Gastrocnemius medialis (tissue), 4 donors: Measurements from ENCODE around the gene IQGAP3. TPM values are rescaled to one million over a fixed set of nuclear protein-coding genes. Genes with fewer than 3 reads are reported as not detected.
A peak's percentile ranks its signal among the peaks of the same experiment; 100 is the strongest.

ENCODE experiments used
- ATAC-seq, 2 donors: fragments of 150-250 bp; one replicate each; pipeline ENCODE4 v1.9.1; 2016
- DNase-seq, 2 donors: peaks; one replicate each; pipeline ENCODE4 v3.0.0-alpha.2; 2019
- H3K27ac ChIP-seq, 4 donors: fragments of 200-600 bp; sonication (generic); 1 replicate in 1 of 4; 2 replicates in 3 of 4; pipeline ENCODE4 v1.5.1; 2016 to 2018; ENCODE audit warnings: mild to moderate bottlenecking in 2 of 4, moderate library complexity in 1 of 4
- H3K27me3 ChIP-seq, 3 donors: fragments of 200-600 bp; sonication (generic) in 2 of 3; 1 replicate in 1 of 3; 2 replicates in 2 of 3; pipeline versions ENCODE4 v1.5.1 to v1.6.0; 2016 to 2019; ENCODE audit warnings: mild to moderate bottlenecking in 1 of 3, moderate library complexity in 1 of 3
- H3K36me3 ChIP-seq, 2 donors: fragments of 200-600 bp; sonication (generic) in 1 of 2; one replicate each; pipeline ENCODE4 v1.5.1; 2017 to 2018
- H3K4me1 ChIP-seq, 2 donors: fragments of 200-600 bp; sonication (generic) in 1 of 2; one replicate each; pipeline ENCODE4 v1.5.1; 2016 to 2017; ENCODE audit warnings: mild to moderate bottlenecking in 2 of 2
- H3K4me3 ChIP-seq, 4 donors: fragments of 200-600 bp; sonication (generic) in 3 of 4; 1 replicate in 1 of 4; 2 replicates in 3 of 4; pipeline ENCODE4 v1.5.1; 2016 to 2019; ENCODE audit warnings: mild to moderate bottlenecking in 2 of 4
- H3K9me3 ChIP-seq, 3 donors: fragments of 200-600 bp; sonication (generic) in 2 of 3; 1 replicate in 1 of 3; 2 replicates in 2 of 3; pipeline ENCODE4 v1.5.1; 2016 to 2019
- POLR2A ChIP-seq, 2 donors: fragments of 450-650 bp; IDR thresholded peaks; one replicate each; pipeline ENCODE4 v1.6.1; 2017; ENCODE audit warnings: antibody characterized with exemption in 2 of 2, mild to moderate bottlenecking in 2 of 2, moderate library complexity in 2 of 2
- in situ Hi-C, 4 donors: fragments of 200-750 bp; cut with MboI; loops; one replicate each; pipeline versions ENCODE4 v1.15.0 to v1.8.0; 2017; ENCODE audit warnings: low sequenced_read_pairs in 4 of 4
- intact Hi-C: fragments of 100-400 bp; cut with DNase I; formaldehyde crosslinking; loops from one replicate; pipeline ENCODE4 v1.15.1; 2023; ENCODE audit warnings: low total_unique reads
- total RNA-seq, 4 donors: library from RNA; depleted of rRNA; stranded (reverse); fragments of >200 nt; gene quantifications; one replicate each; pipeline versions ENCODE4 v1.1.0 to v1.2.3, GENCODE V29; 2016
- TF ChIP-seq, protein P1 (sequence below), 5 experiments: fragments of 450-650 bp in 3 of 5; fragments of 200-600 bp in 2 of 5; sonication (generic) in 2 of 5; IDR thresholded peaks in 4 of 5; conservative IDR thresholded peaks in 1 of 5; 1 replicate in 4 of 5; 2 replicates in 1 of 5; pipeline ENCODE4 v1.5.1; 2016 to 2019; ENCODE audit warnings: antibody characterized with exemption in 5 of 5, mild to moderate bottlenecking in 3 of 5, moderate library complexity in 3 of 5

IQGAP3 gene
- total RNA-seq, 4 donors from 2014 or later = 0.20 to 0.55 TPM; not detected in 2

DNA sequence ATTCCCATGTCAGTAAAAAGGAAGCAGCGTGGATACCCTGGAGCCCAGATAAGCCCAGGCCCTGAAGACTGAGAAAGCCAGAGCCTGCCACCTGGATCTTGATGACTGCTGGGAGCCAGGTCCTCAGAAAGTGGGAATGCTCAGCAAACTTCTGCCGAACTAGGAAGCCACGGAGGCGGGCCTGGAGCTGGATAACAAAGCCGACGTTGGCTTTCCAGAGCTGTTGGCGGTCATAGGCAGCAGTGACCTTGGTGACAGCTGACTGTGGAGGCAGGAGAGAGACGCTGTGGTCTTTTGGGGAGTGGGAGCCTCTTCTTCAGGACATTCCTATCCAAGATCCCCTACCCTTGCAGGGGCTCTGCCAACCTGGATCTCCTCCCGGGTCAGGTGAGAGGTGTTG is 24.4 kb downstream of the IQGAP3 start:
- intact Hi-C loops = loop anchor here (10.0 kb wide), 1 partner anchor 163 kb away; no protein-coding TSS in a partner anchor
- TF ChIP-seq, protein P1, sequence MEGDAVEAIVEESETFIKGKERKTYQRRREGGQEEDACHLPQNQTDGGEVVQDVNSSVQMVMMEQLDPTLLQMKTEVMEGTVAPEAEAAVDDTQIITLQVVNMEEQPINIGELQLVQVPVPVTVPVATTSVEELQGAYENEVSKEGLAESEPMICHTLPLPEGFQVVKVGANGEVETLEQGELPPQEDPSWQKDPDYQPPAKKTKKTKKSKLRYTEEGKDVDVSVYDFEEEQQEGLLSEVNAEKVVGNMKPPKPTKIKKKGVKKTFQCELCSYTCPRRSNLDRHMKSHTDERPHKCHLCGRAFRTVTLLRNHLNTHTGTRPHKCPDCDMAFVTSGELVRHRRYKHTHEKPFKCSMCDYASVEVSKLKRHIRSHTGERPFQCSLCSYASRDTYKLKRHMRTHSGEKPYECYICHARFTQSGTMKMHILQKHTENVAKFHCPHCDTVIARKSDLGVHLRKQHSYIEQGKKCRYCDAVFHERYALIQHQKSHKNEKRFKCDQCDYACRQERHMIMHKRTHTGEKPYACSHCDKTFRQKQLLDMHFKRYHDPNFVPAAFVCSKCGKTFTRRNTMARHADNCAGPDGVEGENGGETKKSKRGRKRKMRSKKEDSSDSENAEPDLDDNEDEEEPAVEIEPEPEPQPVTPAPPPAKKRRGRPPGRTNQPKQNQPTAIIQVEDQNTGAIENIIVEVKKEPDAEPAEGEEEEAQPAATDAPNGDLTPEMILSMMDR (IDR thresholded peaks at IDR 0.05 in 4 of 5, conservative IDR thresholded peaks at IDR 0.05 in 1 of 5) = no peak
- no peak for TF ChIP-seq POLR2A (IDR thresholded peaks at IDR 0.05)
- H3K27ac ChIP-seq = no peak overlapping the region

DNA sequence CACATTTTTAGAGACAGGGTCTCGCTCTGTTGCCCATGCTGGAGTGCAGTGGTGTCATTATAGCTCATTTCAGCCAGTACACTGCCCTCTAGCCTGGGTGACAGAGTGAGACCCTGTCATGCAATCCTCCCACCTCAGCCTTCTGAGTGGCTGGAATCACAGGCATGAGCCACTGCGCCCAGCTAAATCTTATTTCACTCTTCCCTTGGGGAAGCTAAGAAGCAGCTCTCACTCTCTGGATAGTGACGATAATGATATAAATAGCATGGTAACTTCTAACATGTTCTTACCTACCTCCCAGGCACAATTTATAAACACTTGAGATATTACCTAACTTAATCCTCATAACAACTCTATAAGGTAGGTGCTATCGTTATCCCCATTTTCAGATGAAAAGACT is 24.9 kb downstream of the IQGAP3 start:
- H3K4me3 ChIP-seq = no peak overlapping the region
- TF ChIP-seq, protein P1 (IDR thresholded peaks at IDR 0.05 in 4 of 5, conservative IDR thresholded peaks at IDR 0.05 in 1 of 5) = no peak
- no peak for TF ChIP-seq POLR2A (IDR thresholded peaks at IDR 0.05)
- no peaks in the 10 kb centered on the region for H3K36me3 ChIP-seq
- intact Hi-C loops (loop anchor here (10.0 kb wide), 1 partner anchor 163 kb away; no protein-coding TSS in a partner anchor), in situ Hi-C loops (no loop called here)
- no peaks in the 10 kb centered on the region for H3K27me3 ChIP-seq
- H3K27ac ChIP-seq = no peak overlapping the region
- no peaks in the 10 kb centered on the region for H3K9me3 ChIP-seq
- ATAC-seq (no peak), DNase-seq (peak in 1 of 2 donors; percentile 2)
- H3K4me1 ChIP-seq = no peaks in the 10 kb centered on the region

More for the DNA sequence above, 24.4 kb downstream of the IQGAP3 start:
- Histone ChIP-seq H3K9me3 (no peaks in the 10 kb centered on the region), H3K27me3 (no peaks in the 10 kb centered on the region), H3K4me1 (no peaks in the 10 kb centered on the region), H3K36me3 (no peaks in the 10 kb centered on the region), H3K4me3 (no peak overlapping the region)
- ATAC-seq (no peak), DNase-seq (peak in 1 of 2 donors; percentile 7)
- in situ Hi-C loops = no loop called here

DNA sequence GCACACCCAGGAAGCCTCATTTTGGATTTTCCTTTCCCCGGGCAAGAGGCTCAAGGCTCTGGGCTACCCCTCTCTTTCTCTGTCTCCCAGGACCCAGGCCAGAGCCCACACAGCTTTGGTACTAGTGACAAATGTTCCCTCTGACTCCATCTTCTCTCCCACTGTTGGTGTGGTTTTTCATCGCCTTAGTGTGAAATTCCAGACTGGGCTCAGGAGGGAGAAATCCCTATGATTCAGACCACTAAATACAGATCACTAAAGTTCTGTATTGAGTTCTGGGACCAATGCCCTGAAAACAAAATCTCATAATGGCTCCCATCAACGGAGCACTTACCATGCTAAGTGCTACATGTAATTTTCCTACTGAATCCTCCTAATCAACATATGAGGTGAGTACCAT is 26.1 kb downstream of the IQGAP3 start:
- ATAC-seq (peak; percentile 35 to 74), DNase-seq (no peak)
- in situ Hi-C loops = no loop called here
- H3K4me3 ChIP-seq = no peak overlapping the region
- H3K36me3 ChIP-seq = no peaks in the 10 kb centered on the region
- intact Hi-C loops = loop anchor here (10.0 kb wide), 1 partner anchor 161 kb away; no protein-coding TSS in a partner anchor
- no peaks in the 10 kb centered on the region for H3K27me3 ChIP-seq
- peak overlapping the region in 1 of 4 donors; percentile 41 for H3K27ac ChIP-seq
- H3K9me3 ChIP-seq = no peaks in the 10 kb centered on the region
- TF ChIP-seq, protein P1 (IDR thresholded peaks at IDR 0.05 in 4 of 5, conservative IDR thresholded peaks at IDR 0.05 in 1 of 5) = no peak
- no peak for TF ChIP-seq POLR2A (IDR thresholded peaks at IDR 0.05)
- H3K4me1 ChIP-seq = no peaks in the 10 kb centered on the region

DNA sequence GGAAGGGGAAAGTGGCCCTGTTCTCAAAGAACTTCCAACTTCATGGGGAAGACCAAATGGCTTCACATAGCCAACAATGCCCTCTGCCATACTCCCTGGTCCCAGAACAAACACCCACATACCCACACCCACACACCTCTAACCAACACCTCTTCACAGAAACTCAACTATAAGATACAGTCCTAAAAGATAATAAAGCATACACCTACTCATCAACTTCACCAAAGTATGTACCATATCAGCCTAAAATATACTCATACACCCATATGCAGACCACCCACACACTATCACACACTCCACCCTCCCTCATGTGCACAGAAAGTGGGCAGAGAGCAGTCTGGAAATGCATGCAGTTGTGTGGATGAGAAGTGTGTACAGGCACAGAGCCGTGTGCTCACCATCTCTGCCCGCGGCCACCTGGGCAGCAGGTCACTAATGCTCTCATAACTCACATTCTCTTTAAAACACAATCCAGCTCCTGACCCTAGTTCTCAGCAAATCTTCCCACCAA is 27.7 kb downstream of the IQGAP3 start:
- intact Hi-C loops (loop anchor here (10.0 kb wide), 1 partner anchor 160 kb away; no protein-coding TSS in a partner anchor), in situ Hi-C loops (no loop called here)
- Histone ChIP-seq H3K4me3 (no peak overlapping the region), H3K27me3 (no peaks in the 10 kb centered on the region), H3K27ac (no peak overlapping the region), H3K36me3 (no peaks in the 10 kb centered on the region), H3K4me1 (no peaks in the 10 kb centered on the region), H3K9me3 (no peaks in the 10 kb centered on the region)
- no peak for TF ChIP-seq POLR2A (IDR thresholded peaks at IDR 0.05)
- TF ChIP-seq, protein P1 (IDR thresholded peaks at IDR 0.05 in 4 of 5, conservative IDR thresholded peaks at IDR 0.05 in 1 of 5) = no peak
- ATAC-seq = no peak
- peak in 1 of 2 donors; percentile 1 for DNase-seq
